Naive B cell (primary cell): ENCODE measurements around the gene HSD3B7. TPM values are rescaled to one million over a fixed set of nuclear protein-coding genes. Genes with fewer than 3 reads are reported as not detected.

Experiments used
- ATAC-seq, 2 donors: fragments of 150-1000 bp; cut with Tn5 transposase; 2 replicates each; pipeline ENCODE4 v1.10.0; 2021; ENCODE audit warnings: low read depth in 2 of 2, mild to moderate bottlenecking in 2 of 2, moderate library complexity in 2 of 2
- DNase-seq: peaks from one replicate; pipeline ENCODE4 v3.0.0; 2022
- H3K27ac Mint-ChIP-seq, 6 donors: one replicate each; pipeline ENCODE4 v1.8.0; 2020 to 2022; ENCODE audit warnings: mild to moderate bottlenecking in 6 of 6, mixed read lengths in 6 of 6, moderate library complexity in 5 of 6, inconsistent platforms in 2 of 6
- H3K27me3 Mint-ChIP-seq, 3 donors: one replicate each; pipeline ENCODE4 v1.8.0; 2021 to 2022; ENCODE audit warnings: mixed read lengths in 3 of 3, mild to moderate bottlenecking in 1 of 3
- H3K36me3 Mint-ChIP-seq, 2 donors: one replicate each; pipeline ENCODE4 v1.8.0; 2020 to 2022; ENCODE audit warnings: mixed read lengths in 2 of 2, inconsistent platforms in 1 of 2, mild to moderate bottlenecking in 1 of 2
- H3K4me1 Mint-ChIP-seq, 3 donors: one replicate each; pipeline ENCODE4 v1.8.0; 2020 to 2022; ENCODE audit warnings: mixed read lengths in 3 of 3, inconsistent platforms in 1 of 3, mild to moderate bottlenecking in 1 of 3, moderate library complexity in 1 of 3
- H3K4me3 Mint-ChIP-seq, 8 donors: one replicate each; pipeline ENCODE4 v1.8.0; 2020 to 2022; ENCODE audit warnings: mild to moderate bottlenecking in 8 of 8, mixed read lengths in 8 of 8, moderate library complexity in 8 of 8, inconsistent platforms in 2 of 8
- H3K9me3 Mint-ChIP-seq, 7 donors: one replicate each; pipeline ENCODE4 v1.8.0; 2020 to 2022; ENCODE audit warnings: mixed read lengths in 7 of 7, mild to moderate bottlenecking in 5 of 7, inconsistent platforms in 2 of 7, moderate library complexity in 1 of 7
- polyA plus RNA-seq, 6 donors: library from polyadenylated mRNA; unstranded; fragments of 300-500 nt; fragmentation: Illumina TruSeq; gene quantifications; one replicate each; pipeline ENCODE4 v1.2.3, GENCODE V29; 2021; ENCODE audit warnings: low read depth in 6 of 6

The HSD3B7 gene
- polyA plus RNA-seq, 6 donors from 2014 or later: not detected

DNA sequence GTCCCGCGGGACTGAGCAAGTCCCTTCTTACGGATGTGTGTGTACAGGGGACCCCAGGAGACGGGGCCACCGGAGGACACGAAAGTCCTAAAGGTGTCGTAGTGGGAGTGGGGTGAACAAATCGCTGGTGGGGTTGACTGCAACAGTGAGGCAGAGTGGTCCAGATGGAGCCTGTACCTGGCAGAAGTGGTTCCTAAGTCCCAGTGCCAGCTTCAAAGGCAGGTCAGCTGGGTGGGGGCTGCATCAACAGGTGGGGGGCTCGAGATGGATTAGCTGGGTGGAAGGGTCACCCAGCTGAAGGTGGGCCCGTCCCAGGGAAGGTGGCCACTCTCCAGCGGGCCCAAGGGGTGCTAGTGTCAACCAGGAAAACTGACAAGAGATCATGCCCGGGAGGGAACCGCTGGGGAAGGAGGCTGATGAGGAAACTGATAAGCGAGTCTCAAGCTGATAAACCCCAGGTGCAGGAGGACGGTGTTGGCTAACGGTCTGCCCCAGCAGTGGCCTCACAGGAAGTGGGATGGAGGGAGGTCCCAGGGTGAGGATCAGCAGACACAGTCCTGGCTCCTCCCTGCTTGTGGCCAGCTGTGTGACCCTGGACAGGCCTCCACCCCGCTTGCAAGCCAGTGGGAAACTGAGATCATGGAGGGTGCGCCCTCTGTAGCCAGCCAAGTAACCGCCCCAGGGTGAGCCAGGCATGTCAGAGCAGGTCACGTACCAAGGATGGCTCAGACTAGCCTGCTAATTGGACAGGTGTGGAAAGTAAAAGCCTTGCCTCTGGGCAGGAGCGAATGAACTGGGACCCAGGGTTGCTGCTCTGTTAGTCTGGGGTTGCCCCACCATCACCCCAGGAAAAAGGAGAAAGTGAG, 35.1 kb upstream of the HSD3B7 start:
- Mint-ChIP-seq H3K27me3 (no peaks in the 10 kb centered on the region), H3K9me3 (no peaks in the 10 kb centered on the region), H3K4me1 (peaks cover 21 to 36% (median 25%) of the 10 kb centered on the region in 3 donors), H3K27ac (peak overlapping the region; percentile 86 to 97 (median 93)), H3K36me3 (no peaks in the 10 kb centered on the region), H3K4me3 (peak overlapping the region; percentile 92 to 99 (median 96))
- ATAC-seq: peak; percentile 42 to 43
- no peak for DNase-seq

DNA sequence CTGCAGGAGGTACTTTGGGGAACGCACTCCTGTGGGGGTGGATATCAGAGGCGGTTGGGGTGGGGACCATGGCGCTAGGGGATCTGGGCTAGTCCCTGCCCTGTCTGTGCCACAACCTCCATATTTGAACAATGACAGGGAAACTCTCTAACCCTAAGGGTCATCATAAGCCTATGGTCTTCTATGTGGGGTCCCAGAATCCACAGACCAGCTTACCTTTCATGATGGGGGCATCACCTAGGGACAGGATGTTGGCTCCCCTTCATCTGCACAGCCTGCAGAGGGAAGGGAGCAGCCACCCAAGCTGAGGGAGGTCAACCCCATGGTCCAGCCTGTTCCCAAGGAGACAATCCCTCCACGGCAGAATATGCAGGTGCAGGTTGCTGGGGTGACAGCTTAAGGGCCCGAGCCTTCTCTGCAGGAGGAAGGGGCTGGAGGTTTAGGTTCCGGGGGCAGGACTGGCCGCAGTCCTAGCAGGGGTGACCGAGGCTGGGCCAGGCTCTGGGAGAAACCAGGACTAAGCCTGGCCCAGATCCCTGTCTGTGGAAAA, 34.4 kb upstream of the HSD3B7 start:
- H3K36me3 Mint-ChIP-seq: no peaks in the 10 kb centered on the region
- peaks cover 21 to 36% (median 25%) of the 10 kb centered on the region in 3 donors for H3K4me1 Mint-ChIP-seq
- no peaks in the 10 kb centered on the region for H3K27me3 Mint-ChIP-seq
- peak overlapping the region; percentile 92 to 99 (median 96) for H3K4me3 Mint-ChIP-seq
- peak overlapping the region in 4 of 6 donors; percentile 76 to 91 (median 88) for H3K27ac Mint-ChIP-seq
- no peaks in the 10 kb centered on the region for H3K9me3 Mint-ChIP-seq
- no peak for DNase-seq
- ATAC-seq: no peak

DNA sequence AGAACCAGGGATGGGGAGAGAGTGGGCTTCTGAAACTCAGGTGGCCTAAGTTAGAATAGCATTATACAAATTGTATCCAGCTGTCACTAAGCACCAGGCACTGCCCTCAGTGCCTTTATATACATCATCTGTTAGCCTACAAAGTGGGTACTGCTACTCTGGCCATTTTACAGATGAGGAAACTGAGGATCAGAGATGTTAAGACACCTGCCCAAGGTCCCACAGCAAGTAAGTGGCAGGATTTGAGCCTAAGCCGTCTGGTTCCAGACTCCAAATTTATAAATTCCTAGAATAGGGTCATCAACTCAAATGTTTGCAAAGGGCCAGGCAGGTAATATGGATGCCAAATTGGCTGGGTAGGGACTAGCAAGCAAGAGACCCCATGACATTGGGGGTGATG, 33.8 kb upstream of the HSD3B7 start:
- no peak for ATAC-seq
- Mint-ChIP-seq H3K4me1 (peaks cover 20 to 36% (median 25%) of the 10 kb centered on the region in 3 donors), H3K36me3 (no peaks in the 10 kb centered on the region), H3K9me3 (no peaks in the 10 kb centered on the region), H3K27ac (peak overlapping the region in 1 of 6 donors; percentile 67), H3K4me3 (peak overlapping the region in 5 of 8 donors; percentile 38 to 99 (median 71)), H3K27me3 (no peaks in the 10 kb centered on the region)
- no peak for DNase-seq

- ATAC-seq: no peak
- DNase-seq: no peak
- Mint-ChIP-seq H3K4me1 (peaks cover 17 to 32% (median 25%) of the 10 kb centered on the region in 3 donors), H3K36me3 (no peaks in the 10 kb centered on the region), H3K4me3 (peak overlapping the region in 4 of 8 donors; percentile 2 to 99 (median 58)), H3K27me3 (no peaks in the 10 kb centered on the region), H3K27ac (peak overlapping the region in 1 of 6 donors; percentile 49), H3K9me3 (no peaks in the 10 kb centered on the region)
Measured at GRCh38 chr16:30951750-30952149, 33.3 kb upstream of the HSD3B7 start.

DNA sequence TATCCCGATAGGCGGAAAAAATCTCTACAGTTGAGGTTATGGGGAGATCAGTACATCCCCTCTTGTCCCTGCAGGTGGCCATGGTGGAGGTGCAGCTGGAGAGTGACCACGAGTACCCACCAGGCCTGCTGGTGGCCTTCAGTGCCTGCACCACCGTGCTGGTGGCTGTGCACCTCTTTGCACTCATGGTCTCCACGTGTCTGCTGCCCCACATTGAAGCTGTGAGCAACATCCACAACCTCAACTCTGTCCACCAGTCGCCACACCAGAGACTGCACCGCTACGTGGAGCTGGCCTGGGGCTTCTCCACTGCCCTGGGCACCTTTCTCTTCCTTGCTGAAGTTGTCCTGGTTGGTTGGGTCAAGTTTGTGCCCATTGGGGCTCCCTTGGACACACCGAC, 31.9 kb upstream of the HSD3B7 start:
- Mint-ChIP-seq H3K27ac (peak overlapping the region in 1 of 6 donors; percentile 90), H3K27me3 (no peaks in the 10 kb centered on the region), H3K4me1 (peaks cover 17 to 38% (median 25%) of the 10 kb centered on the region in 3 donors), H3K36me3 (no peaks in the 10 kb centered on the region), H3K4me3 (peak overlapping the region in 1 of 8 donors; percentile 21), H3K9me3 (no peaks in the 10 kb centered on the region)
- no peak for ATAC-seq
- DNase-seq: no peak

GRCh38 chr16:30953511-30954124, 31.4 kb upstream of the HSD3B7 start:
- H3K9me3 Mint-ChIP-seq: no peaks in the 10 kb centered on the region
- H3K36me3 Mint-ChIP-seq: no peaks in the 10 kb centered on the region
- H3K4me1 Mint-ChIP-seq: peaks cover 22 to 42% (median 28%) of the 10 kb centered on the region in 3 donors
- no peaks in the 10 kb centered on the region for H3K27me3 Mint-ChIP-seq
- peak; percentile 35 for DNase-seq
- peak overlapping the region in 2 of 6 donors; percentile 57 to 90 for H3K27ac Mint-ChIP-seq
- no peak for ATAC-seq
- H3K4me3 Mint-ChIP-seq: peak overlapping the region in 2 of 8 donors; percentile 41 to 67

GRCh38 chr16:30954993-30955392, 30.0 kb upstream of the HSD3B7 start:
- Mint-ChIP-seq H3K27me3 (no peaks in the 10 kb centered on the region), H3K36me3 (peaks cover 5 to 6% of the 10 kb centered on the region in 2 donors), H3K9me3 (no peaks in the 10 kb centered on the region), H3K27ac (peak overlapping the region in 2 of 6 donors; percentile 61 to 69), H3K4me3 (peak overlapping the region in 3 of 8 donors; percentile 28 to 67 (median 62)), H3K4me1 (peaks cover 24 to 47% (median 37%) of the 10 kb centered on the region in 3 donors)
- no peak for ATAC-seq
- DNase-seq: no peak

GRCh38 chr16:30956601-30957455, 28.2 kb upstream of the HSD3B7 start:
- Mint-ChIP-seq H3K4me1 (peaks cover 20 to 36% (median 33%) of the 10 kb centered on the region in 3 donors), H3K9me3 (no peaks in the 10 kb centered on the region), H3K27me3 (no peaks in the 10 kb centered on the region), H3K4me3 (peak overlapping the region; percentile 89 to 99 (median 96)), H3K27ac (peak overlapping the region; percentile 95 to 99 (median 98)), H3K36me3 (peaks cover 11 to 12% of the 10 kb centered on the region in 2 donors)
- peak; percentile 49 to 50 for ATAC-seq
- DNase-seq: peak; percentile 66

DNA sequence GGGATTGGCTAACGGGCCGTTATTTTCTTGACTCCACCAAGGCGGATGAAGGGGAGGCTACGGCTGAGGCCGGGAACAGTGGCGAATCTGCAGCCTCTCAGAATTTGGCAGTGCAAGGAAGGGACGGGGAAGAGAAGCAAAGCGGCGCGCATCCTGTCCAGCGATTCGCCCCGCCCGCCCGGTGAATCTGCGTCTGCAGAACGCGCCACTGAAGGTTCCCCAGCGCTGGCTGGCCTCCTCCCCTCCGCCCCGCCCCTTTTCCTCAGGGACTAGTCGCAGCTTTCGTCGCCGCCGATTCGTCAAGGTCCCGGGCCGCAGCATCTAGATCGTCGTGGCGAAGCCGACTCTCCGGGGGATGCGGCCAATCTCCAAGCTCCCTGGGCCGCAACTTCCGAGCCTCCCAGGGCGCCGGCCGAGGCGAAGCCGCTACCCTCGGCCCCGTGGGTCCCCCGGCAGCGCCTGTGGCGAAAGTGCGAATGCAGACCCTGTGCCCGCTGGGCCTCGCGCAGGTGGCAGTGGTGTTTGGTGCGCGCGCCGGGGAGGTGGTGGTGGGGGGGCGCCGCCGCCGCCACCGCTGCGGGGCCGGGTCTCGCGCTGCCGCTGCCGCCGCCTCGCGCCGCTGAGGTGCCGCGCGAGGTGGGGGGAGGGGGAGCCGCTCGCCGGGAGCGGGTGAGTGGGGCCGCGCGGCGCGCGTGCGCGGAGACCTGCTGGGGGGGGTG, 27.4 kb upstream of the HSD3B7 start, which contains the start of gene SETD1A:
Gene SETD1A (plus strand): TSS at position 299 of the 719 bp plus-strand sequence. CDS start 978 bp downstream, outside the sequence.
- H3K27me3 Mint-ChIP-seq: no peaks in the 10 kb centered on the region
- H3K9me3 Mint-ChIP-seq: no peaks in the 10 kb centered on the region
- H3K27ac Mint-ChIP-seq: peak within 1 kb of the TSS; percentile 95 to 99 (median 98)
- DNase-seq: peak; percentile 97
- H3K4me3 Mint-ChIP-seq: peak within 1 kb of the TSS; percentile 89 to 99 (median 96)
- H3K36me3 Mint-ChIP-seq: peaks cover 11 to 12% of the 10 kb centered on the region in 2 donors
- H3K4me1 Mint-ChIP-seq: peaks cover 20 to 36% (median 30%) of the 10 kb centered on the region in 3 donors
- ATAC-seq: peak; percentile 85 to 86

- DNase-seq (no peak), ATAC-seq (peak; percentile 45 to 49)
- no peaks in the 10 kb centered on the region for H3K27me3 Mint-ChIP-seq
- H3K36me3 Mint-ChIP-seq: peaks cover 17 to 21% of the 10 kb centered on the region in 2 donors
- peak overlapping the region; percentile 90 to 98 (median 95) for H3K27ac Mint-ChIP-seq
- no peaks in the 10 kb centered on the region for H3K9me3 Mint-ChIP-seq
- peaks cover 20 to 34% (median 27%) of the 10 kb centered on the region in 3 donors for H3K4me1 Mint-ChIP-seq
- H3K4me3 Mint-ChIP-seq: peak overlapping the region; percentile 88 to 97 (median 92)
Measured at GRCh38 chr16:30958175-30959079, 26.6 kb upstream of the HSD3B7 start.

GRCh38 chr16:30961384-30961783, 23.6 kb upstream of the HSD3B7 start:
- peaks cover 20 to 35% (median 28%) of the 10 kb centered on the region in 3 donors for H3K4me1 Mint-ChIP-seq
- no peak overlapping the region for H3K27ac Mint-ChIP-seq
- no peaks in the 10 kb centered on the region for H3K27me3 Mint-ChIP-seq
- H3K36me3 Mint-ChIP-seq: peaks cover 18 to 41% of the 10 kb centered on the region in 2 donors
- ATAC-seq (no peak), DNase-seq (no peak)
- peak overlapping the region in 1 of 8 donors; percentile 58 for H3K4me3 Mint-ChIP-seq
- H3K9me3 Mint-ChIP-seq: no peaks in the 10 kb centered on the region
